Fibroblast of lung (primary cell): ENCODE data around the gene ACOT8.

ENCODE experiments used
- EZH2 ChIP-seq: IDR thresholded peaks from 2 replicates; pipeline ENCODE4 v1.5.1; 2012; ENCODE audit warnings: low read length, control low read depth, mild to moderate bottlenecking; ENCODE audit errors: missing control alignments
- TF ChIP-seq, protein P1 (sequence below), 2 donors: IDR thresholded peaks in 1 of 2; conservative IDR thresholded peaks in 1 of 2; 1 replicate in 1 of 2; 2 replicates in 1 of 2; pipeline ENCODE4 v1.5.1; 2011 to 2012; ENCODE audit warnings: low read length in 2 of 2, control low read depth in 1 of 2, inconsistent platforms in 1 of 2, low read depth in 1 of 2, mild to moderate bottlenecking in 1 of 2

- TF ChIP-seq, protein P1, sequence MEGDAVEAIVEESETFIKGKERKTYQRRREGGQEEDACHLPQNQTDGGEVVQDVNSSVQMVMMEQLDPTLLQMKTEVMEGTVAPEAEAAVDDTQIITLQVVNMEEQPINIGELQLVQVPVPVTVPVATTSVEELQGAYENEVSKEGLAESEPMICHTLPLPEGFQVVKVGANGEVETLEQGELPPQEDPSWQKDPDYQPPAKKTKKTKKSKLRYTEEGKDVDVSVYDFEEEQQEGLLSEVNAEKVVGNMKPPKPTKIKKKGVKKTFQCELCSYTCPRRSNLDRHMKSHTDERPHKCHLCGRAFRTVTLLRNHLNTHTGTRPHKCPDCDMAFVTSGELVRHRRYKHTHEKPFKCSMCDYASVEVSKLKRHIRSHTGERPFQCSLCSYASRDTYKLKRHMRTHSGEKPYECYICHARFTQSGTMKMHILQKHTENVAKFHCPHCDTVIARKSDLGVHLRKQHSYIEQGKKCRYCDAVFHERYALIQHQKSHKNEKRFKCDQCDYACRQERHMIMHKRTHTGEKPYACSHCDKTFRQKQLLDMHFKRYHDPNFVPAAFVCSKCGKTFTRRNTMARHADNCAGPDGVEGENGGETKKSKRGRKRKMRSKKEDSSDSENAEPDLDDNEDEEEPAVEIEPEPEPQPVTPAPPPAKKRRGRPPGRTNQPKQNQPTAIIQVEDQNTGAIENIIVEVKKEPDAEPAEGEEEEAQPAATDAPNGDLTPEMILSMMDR (conservative IDR thresholded peaks at IDR 0.05 in 1 of 2, IDR thresholded peaks at IDR 0.05 in 1 of 2; ENCODE audit: low read depth in 1 of 2, low read length in 2 of 2) = no peak
- no peak for TF ChIP-seq EZH2
Measured at GRCh38 chr20:45827712-45828111, 29.5 kb downstream of the ACOT8 start.
